Left lung (tissue), 10 donors: ENCODE measurements around the gene TCP11. TPM values are rescaled to one million over a fixed set of nuclear protein-coding genes. Genes with fewer than 3 reads are reported as not detected.

ENCODE experiments used
- ATAC-seq: fragments of 200-7000 bp; cut with Tn5 transposase; one replicate; pipeline ENCODE4 v1.9.1; 2020; ENCODE audit warnings: moderate library complexity
- DNase-seq, 4 donors: peaks; one replicate each; pipeline ENCODE4 v3.0.0-alpha.2; 2013 to 2020
- H3K27ac ChIP-seq, 2 donors: fragments of 200-600 bp; sonication (generic) in 1 of 2; one replicate each; pipeline versions ENCODE4 v1.5.0 to v1.8.0; 2020 to 2021
- H3K27me3 ChIP-seq, 2 donors: fragments of 200-600 bp; sonication (generic) in 1 of 2; one replicate each; pipeline versions ENCODE4 v1.5.0 to v1.8.0; 2020 to 2021
- H3K36me3 ChIP-seq, 2 donors: fragments of 200-600 bp; sonication (generic) in 1 of 2; one replicate each; pipeline versions ENCODE4 v1.5.0 to v1.8.0; 2020 to 2021
- H3K4me1 ChIP-seq, 2 donors: fragments of 200-600 bp; one replicate each; pipeline ENCODE4 v1.8.0; 2021
- H3K4me3 ChIP-seq, 2 donors: fragments of 200-600 bp; sonication (generic) in 1 of 2; one replicate each; pipeline versions ENCODE4 v1.5.0 to v1.8.0; 2020 to 2021; ENCODE audit warnings: mild to moderate bottlenecking in 1 of 2
- H3K9me3 ChIP-seq, 2 donors: fragments of 200-600 bp; sonication (generic) in 1 of 2; one replicate each; pipeline versions ENCODE4 v1.5.0 to v1.8.0; 2020 to 2021
- CTCF ChIP-seq, 2 donors: fragments of 200-600 bp; sonication (generic) in 1 of 2; IDR thresholded peaks; one replicate each; pipeline versions ENCODE4 v1.5.0 to v1.8.0; 2021; ENCODE audit warnings: antibody characterized with exemption in 2 of 2
- intact Hi-C, 2 donors: fragments of 100-400 bp; cut with DNase I; formaldehyde crosslinking; loops; one replicate each; pipeline versions ENCODE4 v1.11.2 to v1.14.2; 2022
- polyA plus RNA-seq, 6 donors: library from polyadenylated mRNA; unstranded; fragments of 120-200 nt; gene quantifications; one replicate each; pipeline ENCODE4 v1.2.1, GENCODE V29; 2013; ENCODE audit not compliant: insufficient read length in 6 of 6
- total RNA-seq, 2 donors: library from RNA; stranded (reverse); fragmentation: NEBNext Ultra II Directional; extraction: Animal tissue kit (Norgen Biotek cat#: 25700); gene quantifications; one replicate each; pipeline ENCODE4 v1.2.1, GENCODE V29; 2021
- donor health status: DM: no; HTN: yes; CAD: no.
- donor health status: DM: no; HTN: no; CAD: no.

Gene TCP11
- total and polyA plus RNA-seq, 8 donors, result 0.35 to 1.6 (median 0.69) TPM; not detected in 1

DNA sequence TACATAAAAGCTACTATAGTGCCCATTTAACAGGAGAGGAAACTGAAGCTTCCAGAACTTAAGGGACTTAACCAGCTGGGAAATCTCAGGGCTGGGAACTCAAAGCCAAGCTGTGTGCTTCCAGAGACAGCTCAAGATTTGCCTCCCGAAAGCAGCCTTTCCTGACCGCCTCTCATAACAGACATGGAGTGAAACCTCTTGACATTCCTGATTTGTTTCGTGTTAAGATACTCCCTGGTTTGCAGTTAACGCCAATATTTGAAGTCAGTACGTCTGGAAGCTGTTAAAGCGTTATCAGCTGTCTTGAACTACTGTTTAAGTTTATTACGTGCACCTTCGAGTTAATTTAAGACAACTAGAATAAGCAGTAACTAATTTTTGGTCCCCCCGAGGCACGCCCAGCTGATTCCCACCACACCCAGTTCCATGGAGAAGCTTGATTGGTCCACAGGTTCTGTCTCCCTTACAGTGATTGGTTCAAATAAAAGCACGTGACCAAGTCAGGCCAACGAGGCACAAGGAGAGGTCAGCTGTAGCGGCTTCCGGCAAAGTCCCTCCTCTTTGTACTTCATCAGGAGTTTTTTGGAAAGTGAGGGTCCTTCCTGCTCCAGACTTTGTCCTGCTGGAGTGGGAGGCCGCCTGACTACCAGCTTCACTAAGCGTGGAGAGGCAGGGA lies 8.9 kb upstream of the TCP11 start:
- no peak for DNase-seq
- H3K27ac ChIP-seq, result no peak overlapping the region
- H3K27me3 ChIP-seq, result no peaks in the 10 kb centered on the region
- no peaks in the 10 kb centered on the region for H3K36me3 ChIP-seq
- H3K9me3 ChIP-seq, result no peaks in the 10 kb centered on the region
- intact Hi-C loops, result loop anchor here in 1 of 2 donors (10.0 kb wide), 1 partner anchor 95 kb away; no protein-coding TSS in a partner anchor
- peaks cover 0 to 9% of the 10 kb centered on the region in 2 donors for H3K4me1 ChIP-seq
- no peak for TF ChIP-seq CTCF (IDR thresholded peaks at IDR 0.05)
- ATAC-seq, result peak; percentile 71
- no peak overlapping the region for H3K4me3 ChIP-seq

DNA sequence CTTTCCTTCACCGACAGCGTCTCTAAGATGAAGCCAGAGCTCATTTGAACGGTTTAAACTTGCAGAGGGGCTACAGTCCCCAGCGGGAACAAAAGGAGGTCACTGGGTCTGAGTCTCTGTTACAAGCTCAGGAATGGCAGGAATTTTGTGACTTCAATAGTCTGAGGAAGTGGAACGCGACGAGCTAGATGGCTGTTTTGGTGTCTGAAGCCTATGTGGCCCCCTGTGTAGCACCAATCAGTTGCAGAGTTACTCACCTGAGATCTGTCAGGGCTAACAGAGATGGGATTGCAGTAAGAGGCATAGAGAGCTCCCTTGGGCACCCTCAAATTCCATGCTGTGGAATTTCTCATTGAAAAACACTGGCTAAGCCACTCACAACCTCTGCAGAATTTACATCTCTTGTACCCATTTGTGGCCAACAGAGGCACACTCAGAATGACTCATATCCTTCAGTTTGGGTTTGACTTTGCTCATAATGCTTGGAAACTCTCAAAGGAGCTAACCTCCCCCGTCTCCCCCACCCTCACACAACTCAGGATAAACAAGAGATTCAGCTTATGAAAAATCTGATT lies 7.1 kb upstream of the TCP11 start:
- DNase-seq, result no peak
- peak; percentile 58 for ATAC-seq
- Histone ChIP-seq H3K36me3 (no peaks in the 10 kb centered on the region), H3K27ac (no peak overlapping the region), H3K4me1 (peaks cover 0 to 9% of the 10 kb centered on the region in 2 donors), H3K9me3 (no peaks in the 10 kb centered on the region), H3K4me3 (no peak overlapping the region), H3K27me3 (no peaks in the 10 kb centered on the region)
- no peak for TF ChIP-seq CTCF (IDR thresholded peaks at IDR 0.05)
- intact Hi-C loops, result loop anchor here in 1 of 2 donors (10.0 kb wide), 1 partner anchor 97 kb away; no protein-coding TSS in a partner anchor

DNA sequence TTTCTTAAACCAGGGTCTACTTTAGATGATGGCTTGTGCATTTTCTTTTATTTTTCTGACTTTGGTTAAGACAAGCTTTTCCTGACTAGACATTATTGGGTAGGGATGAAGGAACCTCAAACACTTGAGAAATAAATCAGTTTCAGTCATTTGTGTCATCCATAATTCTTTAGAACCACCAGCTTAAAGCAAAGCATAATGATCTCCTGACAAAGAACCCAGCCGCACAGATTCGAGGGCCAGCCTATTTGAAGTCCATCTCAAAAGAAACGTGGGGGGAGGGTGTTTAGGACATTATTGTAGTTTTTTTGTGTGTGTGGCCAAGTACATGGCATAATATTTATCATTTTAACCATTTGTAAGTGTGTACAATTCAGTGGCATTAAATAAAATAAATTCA lies 6.3 kb upstream of the TCP11 start:
- DNase-seq (no peak), ATAC-seq (no peak)
- Histone ChIP-seq H3K4me3 (no peak overlapping the region), H3K9me3 (no peaks in the 10 kb centered on the region), H3K4me1 (peaks cover 0 to 9% of the 10 kb centered on the region in 2 donors), H3K27ac (no peak overlapping the region), H3K27me3 (no peaks in the 10 kb centered on the region), H3K36me3 (no peaks in the 10 kb centered on the region)
- no peak for TF ChIP-seq CTCF (IDR thresholded peaks at IDR 0.05)
- intact Hi-C loops, result loop anchor here in 1 of 2 donors (10.0 kb wide), 1 partner anchor 97 kb away; no protein-coding TSS in a partner anchor

DNA sequence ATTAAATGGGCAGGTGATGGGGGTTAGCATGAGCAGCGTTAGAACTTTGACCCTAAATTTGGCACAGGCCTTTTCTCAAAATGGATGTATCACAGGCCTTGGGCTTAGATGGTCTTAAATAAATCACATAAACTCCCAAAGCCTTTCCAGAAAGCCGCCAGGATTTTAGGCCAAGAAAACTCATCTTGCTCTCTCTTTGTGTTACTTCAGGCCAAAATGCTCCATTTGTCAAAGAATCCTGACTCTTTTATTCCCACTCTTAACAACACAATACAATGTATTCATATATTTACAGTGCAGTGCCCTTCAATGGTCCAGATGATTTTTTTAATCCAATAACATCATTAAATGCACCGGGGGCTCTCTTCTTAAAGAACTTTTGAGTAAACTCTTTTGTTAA lies 5.9 kb upstream of the TCP11 start:
- no peaks in the 10 kb centered on the region for H3K27me3 ChIP-seq
- intact Hi-C loops, result loop anchor here in 1 of 2 donors (10.0 kb wide), 1 partner anchor 98 kb away; no protein-coding TSS in a partner anchor
- no peak for TF ChIP-seq CTCF (IDR thresholded peaks at IDR 0.05)

GRCh38 chr6:35146453-35146852 lies 5.3 kb upstream of the TCP11 start:
- intact Hi-C loops, result loop anchor here in 1 of 2 donors (10.0 kb wide), 1 partner anchor 98 kb away; no protein-coding TSS in a partner anchor
- Histone ChIP-seq H3K9me3 (no peaks in the 10 kb centered on the region), H3K4me1 (peaks cover 1 to 9% of the 10 kb centered on the region in 2 donors), H3K4me3 (no peak overlapping the region), H3K27me3 (peaks cover 0 to 3% of the 10 kb centered on the region in 2 donors), H3K36me3 (no peaks in the 10 kb centered on the region), H3K27ac (no peak overlapping the region)
- DNase-seq (peak in 1 of 4 donors; percentile 59), ATAC-seq (peak; percentile 84)
- TF ChIP-seq CTCF (IDR thresholded peaks at IDR 0.05), result peak; percentile 17 to 42

More for the DNA sequence above, 5.9 kb upstream of the TCP11 start:
- Histone ChIP-seq H3K9me3 (no peaks in the 10 kb centered on the region), H3K36me3 (no peaks in the 10 kb centered on the region), H3K4me1 (peaks cover 0 to 9% of the 10 kb centered on the region in 2 donors), H3K4me3 (no peak overlapping the region), H3K27ac (no peak overlapping the region)
- ATAC-seq, result no peak
- no peak for DNase-seq
